Tibial artery (tissue), 4 donors: ENCODE data around the gene WDTC1.

Source experiments
- DNase-seq, 2 donors: peaks; one replicate each; pipeline ENCODE4 v3.0.0-alpha.2; 2019
- H3K27ac ChIP-seq, 2 donors: fragments of 200-600 bp; sonication (generic) in 1 of 2; 1 replicate in 1 of 2; 2 replicates in 1 of 2; pipeline ENCODE4 v1.5.1; 2018 to 2019; ENCODE audit warnings: mild to moderate bottlenecking in 1 of 2
- H3K27me3 ChIP-seq, 2 donors: fragments of 200-600 bp; sonication (generic) in 1 of 2; one replicate each; pipeline versions ENCODE4 v1.5.1 to v1.6.0; 2016 to 2019
- H3K36me3 ChIP-seq, 3 donors: fragments of 200-600 bp; sonication (generic) in 2 of 3; one replicate each; pipeline ENCODE4 v1.5.1; 2016 to 2019; ENCODE audit warnings: mild to moderate bottlenecking in 2 of 3
- H3K4me1 ChIP-seq, 4 donors: fragments of 200-600 bp; sonication (generic) in 2 of 4; 1 replicate in 3 of 4; 2 replicates in 1 of 4; pipeline ENCODE4 v1.5.1; 2016 to 2019
- H3K4me3 ChIP-seq, 2 donors: fragments of 200-600 bp; sonication (generic) in 1 of 2; 1 replicate in 1 of 2; 2 replicates in 1 of 2; pipeline ENCODE4 v1.5.1; 2018 to 2019; ENCODE audit warnings: mild to moderate bottlenecking in 2 of 2
- H3K9me3 ChIP-seq, 3 donors: fragments of 200-600 bp; sonication (generic) in 1 of 3; one replicate each; pipeline ENCODE4 v1.5.1; 2016 to 2019
- intact Hi-C: fragments of 100-400 bp; cut with DNase I; formaldehyde crosslinking; loops from one replicate; pipeline ENCODE4 v1.15.0; 2023; ENCODE audit warnings: low total_unique reads
- TF ChIP-seq, protein P1 (sequence below), 2 experiments: fragments of 200-600 bp in 1 of 2; fragments of 450-650 bp in 1 of 2; IDR thresholded peaks; one replicate each; pipeline ENCODE4 v1.5.1; 2017 to 2019; ENCODE audit warnings: antibody characterized with exemption in 2 of 2, mild to moderate bottlenecking in 1 of 2, moderate library complexity in 1 of 2

WDTC1 gene

DNA sequence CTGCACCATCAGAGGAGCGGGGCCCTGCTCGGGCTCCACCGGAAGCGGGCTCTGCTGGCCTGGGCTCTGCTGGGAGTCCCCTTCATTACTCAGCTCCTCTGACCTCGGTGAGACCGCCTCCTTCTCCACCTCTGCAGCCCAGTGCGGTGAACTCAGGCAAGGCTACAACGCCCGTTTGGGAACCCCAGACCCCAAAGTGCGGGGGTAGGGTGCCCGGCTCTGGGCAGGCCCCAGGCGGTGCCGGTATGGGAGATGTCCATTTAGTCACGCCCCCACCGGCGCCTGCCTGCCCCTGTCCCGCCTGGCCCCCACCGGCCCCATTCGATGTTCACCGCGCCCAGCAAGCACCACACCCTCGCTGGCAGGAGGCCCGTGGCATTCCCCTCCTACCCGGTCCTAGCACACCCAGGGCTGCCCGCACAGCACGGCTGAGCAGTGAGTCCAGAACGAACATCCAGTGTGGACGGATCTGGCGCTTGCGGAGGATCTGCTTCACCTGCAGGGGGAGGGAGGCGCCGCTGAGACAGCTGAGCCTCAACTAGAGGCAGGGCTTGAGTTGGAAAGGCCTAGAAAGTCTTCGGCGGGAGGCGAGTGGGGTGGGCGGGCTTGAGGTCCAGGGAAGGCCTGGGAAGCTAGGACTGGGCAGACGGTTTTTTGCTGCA is 122.3 kb downstream of the WDTC1 start:
- H3K36me3 ChIP-seq, result peaks cover 54 to 91% (median 75%) of the 10 kb centered on the region in 3 donors
- H3K4me1 ChIP-seq, result peaks cover 0 to 6% (median 3%) of the 10 kb centered on the region in 4 donors
- no peak overlapping the region for H3K4me3 ChIP-seq
- intact Hi-C loops, result loop anchor here (5.0 to 10.0 kb wide), 2 partner anchors 36 to 52 kb away; partner anchors contain the start of gene GPR3
- H3K27ac ChIP-seq, result no peak overlapping the region
- DNase-seq, result no peak
- TF ChIP-seq, protein P1, sequence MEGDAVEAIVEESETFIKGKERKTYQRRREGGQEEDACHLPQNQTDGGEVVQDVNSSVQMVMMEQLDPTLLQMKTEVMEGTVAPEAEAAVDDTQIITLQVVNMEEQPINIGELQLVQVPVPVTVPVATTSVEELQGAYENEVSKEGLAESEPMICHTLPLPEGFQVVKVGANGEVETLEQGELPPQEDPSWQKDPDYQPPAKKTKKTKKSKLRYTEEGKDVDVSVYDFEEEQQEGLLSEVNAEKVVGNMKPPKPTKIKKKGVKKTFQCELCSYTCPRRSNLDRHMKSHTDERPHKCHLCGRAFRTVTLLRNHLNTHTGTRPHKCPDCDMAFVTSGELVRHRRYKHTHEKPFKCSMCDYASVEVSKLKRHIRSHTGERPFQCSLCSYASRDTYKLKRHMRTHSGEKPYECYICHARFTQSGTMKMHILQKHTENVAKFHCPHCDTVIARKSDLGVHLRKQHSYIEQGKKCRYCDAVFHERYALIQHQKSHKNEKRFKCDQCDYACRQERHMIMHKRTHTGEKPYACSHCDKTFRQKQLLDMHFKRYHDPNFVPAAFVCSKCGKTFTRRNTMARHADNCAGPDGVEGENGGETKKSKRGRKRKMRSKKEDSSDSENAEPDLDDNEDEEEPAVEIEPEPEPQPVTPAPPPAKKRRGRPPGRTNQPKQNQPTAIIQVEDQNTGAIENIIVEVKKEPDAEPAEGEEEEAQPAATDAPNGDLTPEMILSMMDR (IDR thresholded peaks at IDR 0.05), result no peak
- H3K9me3 ChIP-seq, result no peaks in the 10 kb centered on the region
- H3K27me3 ChIP-seq, result no peaks in the 10 kb centered on the region

- DNase-seq, result peak; percentile 53 to 81
- intact Hi-C loops, result loop anchor here (5.0 to 10.0 kb wide), 2 partner anchors 35 to 53 kb away; partner anchors contain the start of gene GPR3
- TF ChIP-seq, protein P1 (IDR thresholded peaks at IDR 0.05), result peak; percentile 96 to 97
- H3K4me1 ChIP-seq, result peaks cover 0 to 6% (median 3%) of the 10 kb centered on the region in 4 donors
- peaks cover 61 to 98% (median 82%) of the 10 kb centered on the region in 3 donors for H3K36me3 ChIP-seq
- no peak overlapping the region for H3K27ac ChIP-seq
- H3K27me3 ChIP-seq, result no peaks in the 10 kb centered on the region
- H3K9me3 ChIP-seq, result no peaks in the 10 kb centered on the region
- H3K4me3 ChIP-seq, result no peak overlapping the region
These were observed 123.0 kb downstream of the WDTC1 start for GRCh38 chr1:27357281-27358037.
